HFF-Myc (cell line): ENCODE results near the gene POU3F3.

Experiments used
- DNase-seq: peaks from one replicate; pipeline ENCODE4 v3.0.0-alpha.2; 2011; ENCODE audit warnings: low read depth; ENCODE audit errors: extremely low read depth
- H3K4me3 ChIP-seq: replicated peaks from 2 replicates; pipeline ENCODE4 v1.5.1; 2011; ENCODE audit warnings: low read depth, mild to moderate bottlenecking, control low read depth, low read length
- CTCF ChIP-seq: IDR thresholded peaks from 2 replicates; pipeline ENCODE4 v1.5.1; 2012; ENCODE audit warnings: mild to moderate bottlenecking, low read depth, low read length, control low read depth; ENCODE audit errors: missing control alignments

The POU3F3 gene

DNA sequence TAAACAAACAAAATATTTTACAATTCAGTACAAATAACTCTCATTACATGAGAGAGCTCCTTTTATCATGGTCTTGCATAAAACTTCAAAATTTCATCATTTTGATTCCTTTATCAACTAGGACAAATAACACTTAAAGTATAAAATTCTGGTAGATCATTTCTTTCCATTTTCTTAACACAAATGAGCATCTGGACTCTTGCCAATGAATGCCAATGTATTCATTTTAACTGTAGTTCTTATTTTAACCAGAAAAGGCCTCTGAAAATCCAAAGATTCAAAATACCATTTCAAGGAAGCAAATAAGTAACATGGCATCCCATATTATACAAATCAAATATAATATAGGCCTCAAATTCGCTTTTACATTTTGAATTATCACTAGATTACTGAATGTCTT, 13.8 kb upstream of the POU3F3 start:
- no peak for DNase-seq
- H3K4me3 ChIP-seq, result no peak overlapping the region
- TF ChIP-seq CTCF, result no peak

GRCh38 chr2:104840893-104841585, 12.9 kb upstream of the POU3F3 start:
- TF ChIP-seq CTCF, result no peak
- no peak overlapping the region for H3K4me3 ChIP-seq
- DNase-seq, result no peak

- no peak for TF ChIP-seq CTCF
- no peak for DNase-seq
These were observed 12.2 kb upstream of the POU3F3 start for GRCh38 chr2:104841744-104842143.

DNA sequence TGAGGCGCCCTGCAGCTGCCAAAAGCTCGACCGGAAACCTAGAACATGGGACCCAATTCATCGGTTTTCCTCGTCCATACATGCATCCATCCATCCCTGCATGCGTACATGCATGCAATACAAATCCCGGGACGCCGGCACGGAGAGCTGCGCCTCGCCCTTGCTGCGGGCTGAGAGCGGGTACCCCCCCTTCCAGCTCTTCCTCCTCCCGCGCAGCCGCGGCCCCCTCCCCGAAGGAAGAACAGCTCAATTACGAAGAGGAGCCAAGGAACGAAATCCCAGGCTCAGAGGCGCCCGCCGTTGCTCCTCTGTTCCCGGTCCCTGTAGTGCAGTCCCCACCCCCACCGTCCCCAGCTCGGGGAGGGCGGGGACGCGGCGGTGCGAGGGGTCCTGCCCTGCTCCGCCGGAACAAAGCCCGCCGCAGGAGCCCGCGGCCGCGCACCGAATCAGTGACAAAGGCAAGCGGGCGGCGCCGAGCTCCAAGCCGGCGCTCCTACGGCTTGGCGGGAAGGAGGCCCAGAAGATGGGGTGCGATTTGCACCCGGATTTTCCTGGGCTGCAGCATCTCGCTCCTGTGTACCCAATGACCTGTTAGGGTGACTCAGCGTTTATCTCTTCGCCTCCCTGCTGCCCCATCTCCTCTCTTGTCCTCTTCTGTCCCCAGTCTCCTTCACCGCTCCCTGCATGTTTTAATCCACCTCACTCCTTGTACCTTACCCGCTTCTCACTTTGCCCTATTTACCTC, 8.9 kb upstream of the POU3F3 start:
- DNase-seq, result no peak
- no peak overlapping the region for H3K4me3 ChIP-seq
- no peak for TF ChIP-seq CTCF

More at GRCh38 chr2:104841744-104842143, 12.2 kb upstream of the POU3F3 start:
- no peak overlapping the region for H3K4me3 ChIP-seq

- no peak overlapping the region for H3K4me3 ChIP-seq
- no peak for DNase-seq
- no peak for TF ChIP-seq CTCF
These were observed 8.4 kb upstream of the POU3F3 start for GRCh38 chr2:104845552-104845931.

GRCh38 chr2:104845946-104846785, 7.7 kb upstream of the POU3F3 start:
- DNase-seq, result no peak
- no peak for TF ChIP-seq CTCF
- H3K4me3 ChIP-seq, result no peak overlapping the region
